ENCODE measurements around the gene SDC4.

The SDC4 gene

GRCh38 chr20:45340236-45340847 is 7.9 kb downstream of the SDC4 start:
- Histone ChIP-seq H2AFZ (ENCODE audit: low read length) (no peak overlapping the region), H3K27me3 (replicated peaks; ENCODE audit: insufficient read depth, low read length) (no peaks in the 10 kb centered on the region), H4K20me1 (ENCODE audit: insufficient read depth, low read length) (no peaks in the 10 kb centered on the region), H3K27ac (ENCODE audit: low read length) (no peak overlapping the region), H3K4me3 (ENCODE audit: low read length) (no peak overlapping the region), H3K4me2 (ENCODE audit: low read depth, low read length) (peak overlapping the region; percentile 18; the same call in 1 of the 2 replicates), H3K36me3 (replicated peaks; ENCODE audit: insufficient read depth, low read length) (no peaks in the 10 kb centered on the region), H3K9me3 (replicated peaks; ENCODE audit: insufficient read depth, low read length) (no peaks in the 10 kb centered on the region), H3K4me1 (ENCODE audit: low read length) (peaks cover 21% of the 10 kb centered on the region), H3F3A (ENCODE audit: insufficient read depth, low read length) (peaks cover 5% of the 10 kb centered on the region; the same call in 1 of the 2 replicates), H3K79me2 (ENCODE audit: low read length) (peaks cover 4% of the 10 kb centered on the region; the same call in 1 of the 2 replicates), H3K9me2 (replicated peaks; ENCODE audit: insufficient read depth, low read length) (no peaks in the 10 kb centered on the region), H3K9ac (ENCODE audit: low read length) (no peak overlapping the region)
- DNase-seq, result peak; percentile 39
- TF ChIP-seq CTCF (IDR thresholded peaks at IDR 0.05; ENCODE audit: low read length), result no peak
- no peak for TF ChIP-seq EZH2 (optimal IDR thresholded peaks at IDR 0.05; ENCODE audit: low read depth, low read length)
- TF ChIP-seq EZH2phosphoT487 (IDR thresholded peaks at IDR 0.05; ENCODE audit: low read length), result no peak

- no peak overlapping the region for H3K27ac ChIP-seq (ENCODE audit: low read length)
- no peak overlapping the region for H3K4me3 ChIP-seq (ENCODE audit: low read length)
- H3F3A ChIP-seq (ENCODE audit: insufficient read depth, low read length), result peaks cover 5% of the 10 kb centered on the region; the same call in 1 of the 2 replicates
- no peak overlapping the region for H3K9ac ChIP-seq (ENCODE audit: low read length)
- no peaks in the 10 kb centered on the region for H3K9me3 ChIP-seq (replicated peaks; ENCODE audit: insufficient read depth, low read length)
- H3K4me1 ChIP-seq (ENCODE audit: low read length), result peaks cover 21% of the 10 kb centered on the region
- H2AFZ ChIP-seq (ENCODE audit: low read length), result no peak overlapping the region
- no peaks in the 10 kb centered on the region for H4K20me1 ChIP-seq (ENCODE audit: insufficient read depth, low read length)
- TF ChIP-seq CTCF (IDR thresholded peaks at IDR 0.05; ENCODE audit: low read length) (no peak), EZH2 (optimal IDR thresholded peaks at IDR 0.05; ENCODE audit: low read depth, low read length) (no peak), EZH2phosphoT487 (IDR thresholded peaks at IDR 0.05; ENCODE audit: low read length) (no peak)
- H3K27me3 ChIP-seq (replicated peaks; ENCODE audit: insufficient read depth, low read length), result no peaks in the 10 kb centered on the region
- no peak for DNase-seq
- H3K36me3 ChIP-seq (replicated peaks; ENCODE audit: insufficient read depth, low read length), result no peaks in the 10 kb centered on the region
- peaks cover 4% of the 10 kb centered on the region; the same call in 1 of the 2 replicates for H3K79me2 ChIP-seq (ENCODE audit: low read length)
- no peaks in the 10 kb centered on the region for H3K9me2 ChIP-seq (replicated peaks; ENCODE audit: insufficient read depth, low read length)
- H3K4me2 ChIP-seq (ENCODE audit: low read depth, low read length), result peak overlapping the region; percentile 18; the same call in 1 of the 2 replicates
Observed at GRCh38 chr20:45339799-45340198, 8.4 kb downstream of the SDC4 start.

- Histone ChIP-seq H3K4me1 (ENCODE audit: low read length) (peaks cover 21% of the 10 kb centered on the region), H3K9me2 (replicated peaks; ENCODE audit: insufficient read depth, low read length) (no peaks in the 10 kb centered on the region), H3K9ac (ENCODE audit: low read length) (no peak overlapping the region), H3K9me3 (replicated peaks; ENCODE audit: insufficient read depth, low read length) (no peaks in the 10 kb centered on the region), H3K79me2 (ENCODE audit: low read length) (no peaks in the 10 kb centered on the region), H3F3A (ENCODE audit: insufficient read depth, low read length) (peaks cover 5% of the 10 kb centered on the region; the same call in 1 of the 2 replicates), H3K27me3 (replicated peaks; ENCODE audit: insufficient read depth, low read length) (no peaks in the 10 kb centered on the region), H3K4me2 (ENCODE audit: low read depth, low read length) (no peak overlapping the region), H3K36me3 (replicated peaks; ENCODE audit: insufficient read depth, low read length) (no peaks in the 10 kb centered on the region), H3K4me3 (ENCODE audit: low read length) (no peak overlapping the region), H2AFZ (ENCODE audit: low read length) (no peak overlapping the region), H4K20me1 (ENCODE audit: insufficient read depth, low read length) (no peaks in the 10 kb centered on the region), H3K27ac (ENCODE audit: low read length) (no peak overlapping the region)
- TF ChIP-seq EZH2phosphoT487 (IDR thresholded peaks at IDR 0.05; ENCODE audit: low read length) (no peak), CTCF (IDR thresholded peaks at IDR 0.05; ENCODE audit: low read length) (no peak), EZH2 (optimal IDR thresholded peaks at IDR 0.05; ENCODE audit: low read depth, low read length) (no peak)
- no peak for DNase-seq
Observed at GRCh38 chr20:45339084-45339483, 9.1 kb downstream of the SDC4 start.
